ENCODE data around the gene RTP4. TPM values are rescaled to one million over a fixed set of nuclear protein-coding genes. Genes with fewer than 3 reads are reported as not detected.

RTP4 gene
- total RNA-seq, 2 experiments from 2014 or later, result 0.13 TPM; not detected in 1

- Histone ChIP-seq H3K4me2 (ENCODE audit: low read length) (no peak overlapping the region), H3K27ac (ENCODE audit: low read depth, low read length, poor library complexity, severe bottlenecking) (no peak overlapping the region), H3K36me3 (ENCODE audit: insufficient read depth, low read length) (no peaks in the 10 kb centered on the region), H3K4me1 (ENCODE audit: insufficient read depth, low read length, poor library complexity, severe bottlenecking) (no peaks in the 10 kb centered on the region), H4K20me1 (ENCODE audit: insufficient read depth, low read length) (no peaks in the 10 kb centered on the region), H2AFZ (ENCODE audit: low read length) (no peak overlapping the region), H3K79me2 (ENCODE audit: insufficient read depth, low read depth, low read length) (no peaks in the 10 kb centered on the region), H3K9me3 (ENCODE audit: low read length) (no peaks in the 10 kb centered on the region), H3K9me2 (ENCODE audit: insufficient read depth, low read length) (no peaks in the 10 kb centered on the region), H3K4me3 (ENCODE audit: low read depth, low read length, poor library complexity, severe bottlenecking) (no peak overlapping the region)
- no peak for DNase-seq (ENCODE audit: low spot score)
- ChIA-PET POLR2A (no interaction called here), CTCF (ENCODE audit: unreplicated experiment) (no interaction called here)
- intact Hi-C loops (cut with micrococcal nuclease; ENCODE audit: unreplicated experiment), result no loop called here
- TF ChIP-seq EZH2phosphoT487 (IDR thresholded peaks at IDR 0.05; ENCODE audit: borderline replicate concordance, low read depth, low read length) (no peak), CTCF (conservative IDR thresholded peaks at IDR 0.05; ENCODE audit: low read length) (no peak)
- no TSS peak for BruUV-seq (replicated peaks)
These were observed 14.5 kb downstream of the RTP4 start for GRCh38 chr3:187382609-187383151.

- H4K20me1 ChIP-seq (ENCODE audit: insufficient read depth, low read length), result no peaks in the 10 kb centered on the region
- no peak overlapping the region for H3K27ac ChIP-seq (ENCODE audit: low read depth, low read length, poor library complexity, severe bottlenecking)
- intact Hi-C loops (cut with micrococcal nuclease; ENCODE audit: unreplicated experiment), result no loop called here
- no peaks in the 10 kb centered on the region for H3K9me3 ChIP-seq (ENCODE audit: low read length)
- no peak overlapping the region for H3K4me3 ChIP-seq (ENCODE audit: low read depth, low read length, poor library complexity, severe bottlenecking)
- no peaks in the 10 kb centered on the region for H3K79me2 ChIP-seq (ENCODE audit: insufficient read depth, low read depth, low read length)
- ChIA-PET CTCF (ENCODE audit: unreplicated experiment) (no interaction called here), POLR2A (no interaction called here)
- no peak overlapping the region for H2AFZ ChIP-seq (ENCODE audit: low read length)
- TF ChIP-seq EZH2phosphoT487 (IDR thresholded peaks at IDR 0.05; ENCODE audit: borderline replicate concordance, low read depth, low read length) (no peak), CTCF (conservative IDR thresholded peaks at IDR 0.05; ENCODE audit: low read length) (no peak)
- H3K9me2 ChIP-seq (ENCODE audit: insufficient read depth, low read length), result no peaks in the 10 kb centered on the region
- BruUV-seq (replicated peaks), result no TSS peak
- H3K4me2 ChIP-seq (ENCODE audit: low read length), result no peak overlapping the region
- H3K36me3 ChIP-seq (ENCODE audit: insufficient read depth, low read length), result no peaks in the 10 kb centered on the region
- DNase-seq (ENCODE audit: low spot score), result no peak
- no peaks in the 10 kb centered on the region for H3K4me1 ChIP-seq (ENCODE audit: insufficient read depth, low read length, poor library complexity, severe bottlenecking)
These were observed 15.1 kb downstream of the RTP4 start for GRCh38 chr3:187383246-187383645.

GRCh38 chr3:187385296-187385695 lies 17.1 kb downstream of the RTP4 start:
- Histone ChIP-seq H3K4me1 (ENCODE audit: insufficient read depth, low read length, poor library complexity, severe bottlenecking) (no peaks in the 10 kb centered on the region), H3K79me2 (ENCODE audit: insufficient read depth, low read depth, low read length) (no peaks in the 10 kb centered on the region), H3K4me2 (ENCODE audit: low read length) (no peak overlapping the region), H3K4me3 (ENCODE audit: low read depth, low read length, poor library complexity, severe bottlenecking) (no peak overlapping the region), H2AFZ (ENCODE audit: low read length) (no peak overlapping the region), H3K36me3 (ENCODE audit: insufficient read depth, low read length) (no peaks in the 10 kb centered on the region), H3K9me2 (ENCODE audit: insufficient read depth, low read length) (no peaks in the 10 kb centered on the region), H4K20me1 (ENCODE audit: insufficient read depth, low read length) (no peaks in the 10 kb centered on the region), H3K27ac (ENCODE audit: low read depth, low read length, poor library complexity, severe bottlenecking) (no peak overlapping the region), H3K9me3 (ENCODE audit: low read length) (no peaks in the 10 kb centered on the region)
- ChIA-PET CTCF (ENCODE audit: unreplicated experiment) (no interaction called here), POLR2A (no interaction called here)
- TF ChIP-seq EZH2phosphoT487 (IDR thresholded peaks at IDR 0.05; ENCODE audit: borderline replicate concordance, low read depth, low read length) (no peak), CTCF (conservative IDR thresholded peaks at IDR 0.05; ENCODE audit: low read length) (no peak)
- intact Hi-C loops (cut with micrococcal nuclease; ENCODE audit: unreplicated experiment), result no loop called here
- DNase-seq (ENCODE audit: low spot score), result no peak
- BruUV-seq (replicated peaks), result no TSS peak

Measured in OCI-LY7 (cell line).